Mammary epithelial cell (primary cell): ENCODE measurements around the gene ABHD16A.

Experiments
- CTCF ChIP-seq, 2 donors: IDR thresholded peaks in 1 of 2; conservative IDR thresholded peaks in 1 of 2; 2 replicates each; pipeline ENCODE4 v1.5.1; 2011 to 2012; ENCODE audit warnings: inconsistent platforms in 2 of 2, low read length in 2 of 2, mild to moderate bottlenecking in 2 of 2, control low read depth in 1 of 2, low read depth in 1 of 2; ENCODE audit not compliant: insufficient read depth in 1 of 2; ENCODE audit errors: extremely low read depth in 1 of 2
- EZH2 ChIP-seq: IDR thresholded peaks from 2 replicates; pipeline ENCODE4 v1.6.1; 2012; ENCODE audit warnings: low read length, inconsistent platforms, borderline replicate concordance

GRCh38 chr6:31723245-31723979, 20.3 kb upstream of the ABHD16A start, which contains the start of gene MPIG6B:
- TF ChIP-seq CTCF (conservative IDR thresholded peaks at IDR 0.05 in 1 of 2, IDR thresholded peaks at IDR 0.05 in 1 of 2; ENCODE audit: extremely low read depth in 1 of 2, insufficient read depth in 1 of 2, low read depth in 1 of 2, low read length in 2 of 2) (no peak), EZH2 (no peak)
